PFSK-1 (cell line): ENCODE results near the gene MRGPRG.

Experiments used
- FOXP2 ChIP-seq: optimal IDR thresholded peaks from 2 replicates; pipeline ENCODE3; 2011; ENCODE audit warnings: borderline replicate concordance, control low read depth, inconsistent platforms; ENCODE audit not compliant: insufficient read depth; ENCODE audit errors: extremely low read length, extremely low read depth
- POLR2AphosphoS5 ChIP-seq: IDR thresholded peaks from 2 replicates; pipeline ENCODE4 v1.6.1; 2012; ENCODE audit warnings: low read depth, mild to moderate bottlenecking, control low read depth, low read length, moderate library complexity
- REST ChIP-seq, 2 experiments: IDR thresholded peaks; 2 replicates each; pipeline versions ENCODE4 v1.6.1 to v1.8.0; 2011 to 2012; ENCODE audit warnings: low read depth in 2 of 2, low read length in 2 of 2, control low read depth in 1 of 2, inconsistent platforms in 1 of 2, mild to moderate bottlenecking in 1 of 2, moderate library complexity in 1 of 2; ENCODE audit not compliant: insufficient read depth in 1 of 2
- SIN3A ChIP-seq: IDR thresholded peaks from 2 replicates; pipeline ENCODE4 v1.6.1; 2012; ENCODE audit warnings: mild to moderate bottlenecking, low read length, moderate library complexity, borderline replicate concordance; ENCODE audit not compliant: insufficient read depth
- TAF1 ChIP-seq: IDR thresholded peaks from 2 replicates; pipeline ENCODE4 v1.6.1; 2012; ENCODE audit warnings: low read length, control low read depth, borderline replicate concordance; ENCODE audit not compliant: insufficient read depth

The MRGPRG gene

GRCh38 chr11:3228445-3228829, 9.8 kb upstream of the MRGPRG start:
- TF ChIP-seq FOXP2 (no peak), SIN3A (no peak), TAF1 (no peak), POLR2AphosphoS5 (no peak), REST (IDR thresholded peaks at IDR 0.05; ENCODE audit: insufficient read depth in 1 of 2, low read depth in 2 of 2, low read length in 2 of 2) (no peak)

GRCh38 chr11:3227568-3228444, 9.2 kb upstream of the MRGPRG start:
- TF ChIP-seq FOXP2 (no peak), REST (IDR thresholded peaks at IDR 0.05; ENCODE audit: insufficient read depth in 1 of 2, low read depth in 2 of 2, low read length in 2 of 2) (no peak), SIN3A (no peak), POLR2AphosphoS5 (no peak), TAF1 (no peak)

- TF ChIP-seq POLR2AphosphoS5 (no peak), TAF1 (no peak), SIN3A (no peak), FOXP2 (no peak), REST (IDR thresholded peaks at IDR 0.05; ENCODE audit: insufficient read depth in 1 of 2, low read depth in 2 of 2, low read length in 2 of 2) (no peak)
These were observed 8.4 kb upstream of the MRGPRG start for GRCh38 chr11:3226846-3227567.

- TF ChIP-seq SIN3A (no peak), FOXP2 (no peak), POLR2AphosphoS5 (no peak), REST (IDR thresholded peaks at IDR 0.05; ENCODE audit: insufficient read depth in 1 of 2, low read depth in 2 of 2, low read length in 2 of 2) (no peak), TAF1 (no peak)
These were observed 7.5 kb upstream of the MRGPRG start for GRCh38 chr11:3225826-3226750.
